ENCODE results near the gene TYROBP.

DNA sequence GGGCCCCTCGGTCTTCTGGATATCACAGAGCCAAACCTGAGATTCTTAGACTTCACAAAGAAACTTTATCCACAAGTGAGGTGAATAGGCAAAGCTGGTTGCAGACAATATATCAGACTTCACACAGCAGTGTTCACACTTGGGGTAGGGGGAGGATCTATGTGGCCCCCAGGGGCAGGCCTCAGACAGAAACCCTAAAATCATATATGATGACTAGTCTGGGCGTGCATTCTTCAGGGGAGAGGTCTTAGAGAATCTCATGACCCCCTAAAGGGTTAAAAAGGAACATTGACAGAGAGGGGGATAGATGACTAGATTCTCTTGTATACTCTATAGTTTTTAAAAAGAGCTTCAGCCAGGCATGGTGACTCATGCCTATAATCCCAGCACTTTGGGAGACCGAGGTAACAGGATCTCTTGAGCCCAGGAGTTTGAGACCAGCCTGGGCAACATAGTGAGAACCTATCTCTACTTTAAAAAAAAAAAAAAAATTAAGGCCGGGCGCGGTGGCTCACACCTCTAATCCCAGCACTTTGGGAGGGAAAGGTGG, 2.8 kb downstream of the TYROBP start:
- TF ChIP-seq YY1 (IDR thresholded peaks at IDR 0.05; ENCODE audit: insufficient read depth, insufficient read length) (no peak), SUZ12 (IDR thresholded peaks at IDR 0.05; ENCODE audit: extremely low read depth, insufficient read depth, insufficient read length) (no peak)
